Calu3 (cell line): ENCODE data around the gene TBC1D22B. TPM values are rescaled to one million over a fixed set of nuclear protein-coding genes. Genes with fewer than 3 reads are reported as not detected.

Experiments
- BruUV-seq: library from RNA; stranded (reverse); fragments of 400-500 nt; replicated peaks from 2 replicates; lab custom pipeline; 2021; lab: Mats Ljungman, UMichigan
- CTCF ChIA-PET: fragments of 300-600 bp; sonication (Branson Sonifier 250); formaldehyde crosslinking; loops from one replicate; lab custom pipeline; 2022; ENCODE audit warnings: antibody characterized with exemption; lab: Charles Lee
- DNase-seq: peaks from one replicate; pipeline ENCODE4 v3.0.0; 2022
- H3K27ac Mint-ChIP-seq: one replicate; pipeline ENCODE4 v1.8.0; 2022; ENCODE audit warnings: mixed read lengths; ENCODE audit not compliant: unreplicated experiment
- H3K27me3 Mint-ChIP-seq: one replicate; pipeline ENCODE4 v1.8.0; 2022; ENCODE audit warnings: mixed read lengths; ENCODE audit not compliant: unreplicated experiment
- H3K36me3 Mint-ChIP-seq: one replicate; pipeline ENCODE4 v1.8.0; 2022; ENCODE audit warnings: mild to moderate bottlenecking, moderate library complexity, mixed read lengths; ENCODE audit not compliant: insufficient read depth, unreplicated experiment
- H3K4me1 Mint-ChIP-seq: one replicate; pipeline ENCODE4 v1.8.0; 2022; ENCODE audit warnings: mild to moderate bottlenecking, low read depth, mixed read lengths; ENCODE audit not compliant: unreplicated experiment
- H3K4me3 Mint-ChIP-seq: one replicate; pipeline ENCODE4 v1.8.0; 2022; ENCODE audit warnings: mild to moderate bottlenecking, low read depth, moderate library complexity, mixed read lengths; ENCODE audit not compliant: unreplicated experiment
- H3K9me3 Mint-ChIP-seq: one replicate; pipeline ENCODE4 v1.8.0; 2022; ENCODE audit warnings: low read depth, mixed read lengths; ENCODE audit not compliant: unreplicated experiment
- CTCF ChIP-seq: fragments of 200-600 bp; IDR thresholded peaks from one replicate; pipeline ENCODE4 v1.8.0; 2022; ENCODE audit warnings: antibody characterized with exemption; ENCODE audit not compliant: unreplicated experiment
- intact Hi-C: fragments of 100-400 bp; cut with micrococcal nuclease; formaldehyde crosslinking; loops from one replicate; pipeline ENCODE4 v1.10.0; 2022; ENCODE audit not compliant: unreplicated experiment
- total RNA-seq: library from RNA; stranded (reverse); gene quantifications from 2 replicates; pipeline ENCODE4 v1.2.3, GENCODE V29; 2022

Gene TBC1D22B
- total RNA-seq, 1 experiment from 2014 or later: 14.6 TPM

- H3K4me1 Mint-ChIP-seq: no peaks in the 10 kb centered on the region
- H3K9me3 Mint-ChIP-seq: no peaks in the 10 kb centered on the region
- H3K27me3 Mint-ChIP-seq: no peaks in the 10 kb centered on the region
- CTCF ChIA-PET: no interaction called here
- DNase-seq: no peak
- no peak overlapping the region for H3K4me3 Mint-ChIP-seq
- no peak overlapping the region for H3K27ac Mint-ChIP-seq
- no peak for TF ChIP-seq CTCF
- no TSS peak for BruUV-seq
- H3K36me3 Mint-ChIP-seq: peaks cover 5% of the 10 kb centered on the region
- intact Hi-C loops: no loop called here
These were observed 11.5 kb downstream of the TBC1D22B start for GRCh38 chr6:37269105-37269504.

GRCh38 chr6:37272834-37273566 is 15.4 kb downstream of the TBC1D22B start:
- peaks cover 26% of the 10 kb centered on the region for H3K4me1 Mint-ChIP-seq
- H3K27me3 Mint-ChIP-seq: no peaks in the 10 kb centered on the region
- no peak overlapping the region for H3K4me3 Mint-ChIP-seq
- no TSS peak for BruUV-seq
- no peak for DNase-seq
- no peak overlapping the region for H3K27ac Mint-ChIP-seq
- intact Hi-C loops: no loop called here
- TF ChIP-seq CTCF: no peak
- H3K36me3 Mint-ChIP-seq: peaks cover 12% of the 10 kb centered on the region
- CTCF ChIA-PET: interaction anchor here (1.0 kb wide), 1 partner anchor 42 kb away, joined by 6 read pairs; no protein-coding TSS in a partner anchor
- no peaks in the 10 kb centered on the region for H3K9me3 Mint-ChIP-seq

GRCh38 chr6:37273690-37274089 is 16.1 kb downstream of the TBC1D22B start:
- Mint-ChIP-seq H3K27ac (no peak overlapping the region), H3K4me3 (no peak overlapping the region), H3K9me3 (no peaks in the 10 kb centered on the region), H3K36me3 (peaks cover 12% of the 10 kb centered on the region), H3K27me3 (no peaks in the 10 kb centered on the region), H3K4me1 (peaks cover 26% of the 10 kb centered on the region)
- no peak for DNase-seq
- BruUV-seq: no TSS peak
- intact Hi-C loops: no loop called here
- CTCF ChIA-PET: interaction anchor here (1.0 kb wide), 1 partner anchor 41 kb away, joined by 6 read pairs; no protein-coding TSS in a partner anchor
- no peak for TF ChIP-seq CTCF

- Mint-ChIP-seq H3K27ac (no peak overlapping the region), H3K4me3 (no peak overlapping the region), H3K9me3 (no peaks in the 10 kb centered on the region), H3K4me1 (peaks cover 26% of the 10 kb centered on the region), H3K36me3 (peaks cover 17% of the 10 kb centered on the region), H3K27me3 (no peaks in the 10 kb centered on the region)
- intact Hi-C loops: no loop called here
- CTCF ChIA-PET: interaction anchor here (0.7 kb wide), 1 partner anchor 67 kb away, joined by 3 read pairs; no protein-coding TSS in a partner anchor
- BruUV-seq: no TSS peak
- no peak for TF ChIP-seq CTCF
- DNase-seq: no peak
These were observed 17.8 kb downstream of the TBC1D22B start for GRCh38 chr6:37275350-37275749.
